K562 (cell line): ENCODE measurements around the gene CDC27. TPM values are rescaled to one million over a fixed set of nuclear protein-coding genes. Genes with fewer than 3 reads are reported as not detected.

Experiments used
- CREB3 ChIP-seq: fragments of 450-650 bp; conservative IDR thresholded peaks from 2 replicates; pipeline ENCODE4 v1.6.1; 2016; ENCODE audit warnings: missing genetic modification characterization, low read depth, mild to moderate bottlenecking, missing compliant biosample characterization, moderate library complexity
- DIDO1 ChIP-seq: fragments of 450-650 bp; IDR thresholded peaks from 2 replicates; pipeline ENCODE4 v1.6.1; 2016; ENCODE audit warnings: low read depth, missing biosample characterization, missing genetic modification characterization
- FOXJ3 ChIP-seq: sonication (generic); formaldehyde crosslinking; IDR thresholded peaks from 2 replicates; pipeline ENCODE4 v1.4.0; 2020; ENCODE audit warnings: mild to moderate bottlenecking, missing genetic modification reagents
- HNRNPUL1 ChIP-seq: fragments of 200-400 bp; formaldehyde crosslinking; IDR thresholded peaks from 2 replicates; pipeline ENCODE4 v1.6.1; 2017; ENCODE audit warnings: low read length
- MED1 ChIP-seq: sonication (generic); formaldehyde crosslinking; IDR thresholded peaks from 2 replicates; pipeline ENCODE4 v1.8.1; 2023; ENCODE audit warnings: missing genetic modification reagents, borderline replicate concordance
- MTA3 ChIP-seq: fragments of 450-650 bp; formaldehyde crosslinking; IDR thresholded peaks from 2 replicates; pipeline ENCODE4 v1.6.1; 2017; ENCODE audit warnings: mild to moderate bottlenecking, borderline replicate concordance
- RNF2 ChIP-seq: sonication (generic); IDR thresholded peaks from 2 replicates; pipeline ENCODE4 v1.6.1; 2016
- SMAD4 ChIP-seq: fragments of 250-450 bp; sonication (Bioruptor Pico); conservative IDR thresholded peaks from 2 replicates; pipeline ENCODE4 v1.8.0; 2021; ENCODE audit warnings: inconsistent platforms, mild to moderate bottlenecking, moderate library complexity
- SPI1 ChIP-seq: IDR thresholded peaks from 2 replicates; pipeline ENCODE4 v1.6.1; 2011; ENCODE audit warnings: low read depth, low read length, control low read depth, borderline replicate concordance
- ZNF436 ChIP-seq: fragments of 250-450, 450-650 bp; sonication (Bioruptor Pico); formaldehyde crosslinking; IDR thresholded peaks from 2 replicates; pipeline ENCODE4 v1.7.0; 2020; ENCODE audit warnings: mild to moderate bottlenecking
- polyA plus RNA-seq, 8 experiments: library from polyadenylated mRNA; depleted of rRNA in 4 of 8; stranded (reverse) in 5 of 8; unstranded in 3 of 8; fragments of >200 nt; fragmentation: Nextera tagmentation in 2 of 8; fragmentation: Illumina TruSeq in 1 of 8; extraction: Ambion mirVana in 2 of 8; extraction: Trizol in 1 of 8; gene quantifications; 2 replicates each; pipeline versions ENCODE4 v1.2.1 to v1.2.3, GENCODE V29; 2011 to 2014; ENCODE audit warnings: inconsistent platforms in 1 of 8, missing spikeins in 1 of 8
- total RNA-seq, 7 experiments: library from RNA; depleted of rRNA in 6 of 7; stranded (reverse); fragments of >200 nt in 6 of 7; fragmentation: Illumina TruSeq in 2 of 7; extraction: Trizol in 2 of 7; gene quantifications; 2 replicates each; pipeline versions ENCODE4 v1.2.1 to v1.2.3, GENCODE V29; 2011 to 2021; ENCODE audit warnings: low replicate concordance in 1 of 7
- TF ChIP-seq, protein P1 (sequence below), 3 experiments: fragments of 200-800 bp in 1 of 3; fragments of 250-450 bp in 1 of 3; fragments of 450-650 bp in 1 of 3; sonication (Bioruptor Pico) in 1 of 3; sonication (Bioruptor generic) in 1 of 3; formaldehyde crosslinking in 1 of 3; IDR thresholded peaks; 2 replicates each; pipeline versions ENCODE4 v1.6.1 to v1.8.0; 2016 to 2022; ENCODE audit warnings: mild to moderate bottlenecking in 2 of 3, missing genetic modification characterization in 2 of 3, missing compliant biosample characterization in 1 of 3, moderate library complexity in 1 of 3
- TF ChIP-seq, protein P2 (sequence below): fragments of 450-650 bp; IDR thresholded peaks from one replicate; pipeline ENCODE4 v1.6.1; 2018; ENCODE audit warnings: mild to moderate bottlenecking, moderate library complexity; ENCODE audit not compliant: partially characterized antibody
- TF ChIP-seq, protein P3 (sequence below): fragments of 250-450 bp; sonication (Bioruptor Pico); IDR thresholded peaks from 2 replicates; pipeline ENCODE4 v1.4.0; 2020

CDC27 gene
- total and polyA plus RNA-seq, 9 of the 15 experiments (the other 6 are each of a cell fraction or from before 2014, with no cell fraction given), result 28.6 to 155 (median 94.1) TPM

- TF ChIP-seq, protein P1, sequence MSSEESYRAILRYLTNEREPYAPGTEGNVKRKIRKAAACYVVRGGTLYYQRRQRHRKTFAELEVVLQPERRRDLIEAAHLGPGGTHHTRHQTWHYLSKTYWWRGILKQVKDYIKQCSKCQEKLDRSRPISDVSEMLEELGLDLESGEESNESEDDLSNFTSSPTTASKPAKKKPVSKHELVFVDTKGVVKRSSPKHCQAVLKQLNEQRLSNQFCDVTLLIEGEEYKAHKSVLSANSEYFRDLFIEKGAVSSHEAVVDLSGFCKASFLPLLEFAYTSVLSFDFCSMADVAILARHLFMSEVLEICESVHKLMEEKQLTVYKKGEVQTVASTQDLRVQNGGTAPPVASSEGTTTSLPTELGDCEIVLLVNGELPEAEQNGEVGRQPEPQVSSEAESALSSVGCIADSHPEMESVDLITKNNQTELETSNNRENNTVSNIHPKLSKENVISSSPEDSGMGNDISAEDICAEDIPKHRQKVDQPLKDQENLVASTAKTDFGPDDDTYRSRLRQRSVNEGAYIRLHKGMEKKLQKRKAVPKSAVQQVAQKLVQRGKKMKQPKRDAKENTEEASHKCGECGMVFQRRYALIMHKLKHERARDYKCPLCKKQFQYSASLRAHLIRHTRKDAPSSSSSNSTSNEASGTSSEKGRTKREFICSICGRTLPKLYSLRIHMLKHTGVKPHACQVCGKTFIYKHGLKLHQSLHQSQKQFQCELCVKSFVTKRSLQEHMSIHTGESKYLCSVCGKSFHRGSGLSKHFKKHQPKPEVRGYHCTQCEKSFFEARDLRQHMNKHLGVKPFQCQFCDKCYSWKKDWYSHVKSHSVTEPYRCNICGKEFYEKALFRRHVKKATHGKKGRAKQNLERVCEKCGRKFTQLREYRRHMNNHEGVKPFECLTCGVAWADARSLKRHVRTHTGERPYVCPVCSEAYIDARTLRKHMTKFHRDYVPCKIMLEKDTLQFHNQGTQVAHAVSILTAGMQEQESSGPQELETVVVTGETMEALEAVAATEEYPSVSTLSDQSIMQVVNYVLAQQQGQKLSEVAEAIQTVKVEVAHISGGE (CRISPR knock-in tag; IDR thresholded peaks at IDR 0.05), result no peak; a peak in 1 of 6 replicates
- TF ChIP-seq ZNF436 (CRISPR knock-in tag), result no peak
- peak; percentile 51; the same call in 1 of the 2 replicates for TF ChIP-seq SMAD4 (CRISPR knock-in tag)
- TF ChIP-seq MED1 (CRISPR knock-in tag), result no peak
- TF ChIP-seq FOXJ3 (CRISPR knock-in tag), result no peak
- TF ChIP-seq MTA3, result peak; percentile 46; the same call in 1 of the 2 replicates
- TF ChIP-seq CREB3 (tag), result 0 out of 2 replicates have a peak, but pooled peaks have one; percentile 45
- no peak; the same call in 1 of the 2 replicates for TF ChIP-seq SPI1
- TF ChIP-seq RNF2, result no peak
- TF ChIP-seq DIDO1 (tag), result no peak
- TF ChIP-seq, protein P2, sequence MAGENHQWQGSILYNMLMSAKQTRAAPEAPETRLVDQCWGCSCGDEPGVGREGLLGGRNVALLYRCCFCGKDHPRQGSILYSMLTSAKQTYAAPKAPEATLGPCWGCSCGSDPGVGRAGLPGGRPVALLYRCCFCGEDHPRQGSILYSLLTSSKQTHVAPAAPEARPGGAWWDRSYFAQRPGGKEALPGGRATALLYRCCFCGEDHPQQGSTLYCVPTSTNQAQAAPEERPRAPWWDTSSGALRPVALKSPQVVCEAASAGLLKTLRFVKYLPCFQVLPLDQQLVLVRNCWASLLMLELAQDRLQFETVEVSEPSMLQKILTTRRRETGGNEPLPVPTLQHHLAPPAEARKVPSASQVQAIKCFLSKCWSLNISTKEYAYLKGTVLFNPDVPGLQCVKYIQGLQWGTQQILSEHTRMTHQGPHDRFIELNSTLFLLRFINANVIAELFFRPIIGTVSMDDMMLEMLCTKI, result no peak
- TF ChIP-seq, protein P3, sequence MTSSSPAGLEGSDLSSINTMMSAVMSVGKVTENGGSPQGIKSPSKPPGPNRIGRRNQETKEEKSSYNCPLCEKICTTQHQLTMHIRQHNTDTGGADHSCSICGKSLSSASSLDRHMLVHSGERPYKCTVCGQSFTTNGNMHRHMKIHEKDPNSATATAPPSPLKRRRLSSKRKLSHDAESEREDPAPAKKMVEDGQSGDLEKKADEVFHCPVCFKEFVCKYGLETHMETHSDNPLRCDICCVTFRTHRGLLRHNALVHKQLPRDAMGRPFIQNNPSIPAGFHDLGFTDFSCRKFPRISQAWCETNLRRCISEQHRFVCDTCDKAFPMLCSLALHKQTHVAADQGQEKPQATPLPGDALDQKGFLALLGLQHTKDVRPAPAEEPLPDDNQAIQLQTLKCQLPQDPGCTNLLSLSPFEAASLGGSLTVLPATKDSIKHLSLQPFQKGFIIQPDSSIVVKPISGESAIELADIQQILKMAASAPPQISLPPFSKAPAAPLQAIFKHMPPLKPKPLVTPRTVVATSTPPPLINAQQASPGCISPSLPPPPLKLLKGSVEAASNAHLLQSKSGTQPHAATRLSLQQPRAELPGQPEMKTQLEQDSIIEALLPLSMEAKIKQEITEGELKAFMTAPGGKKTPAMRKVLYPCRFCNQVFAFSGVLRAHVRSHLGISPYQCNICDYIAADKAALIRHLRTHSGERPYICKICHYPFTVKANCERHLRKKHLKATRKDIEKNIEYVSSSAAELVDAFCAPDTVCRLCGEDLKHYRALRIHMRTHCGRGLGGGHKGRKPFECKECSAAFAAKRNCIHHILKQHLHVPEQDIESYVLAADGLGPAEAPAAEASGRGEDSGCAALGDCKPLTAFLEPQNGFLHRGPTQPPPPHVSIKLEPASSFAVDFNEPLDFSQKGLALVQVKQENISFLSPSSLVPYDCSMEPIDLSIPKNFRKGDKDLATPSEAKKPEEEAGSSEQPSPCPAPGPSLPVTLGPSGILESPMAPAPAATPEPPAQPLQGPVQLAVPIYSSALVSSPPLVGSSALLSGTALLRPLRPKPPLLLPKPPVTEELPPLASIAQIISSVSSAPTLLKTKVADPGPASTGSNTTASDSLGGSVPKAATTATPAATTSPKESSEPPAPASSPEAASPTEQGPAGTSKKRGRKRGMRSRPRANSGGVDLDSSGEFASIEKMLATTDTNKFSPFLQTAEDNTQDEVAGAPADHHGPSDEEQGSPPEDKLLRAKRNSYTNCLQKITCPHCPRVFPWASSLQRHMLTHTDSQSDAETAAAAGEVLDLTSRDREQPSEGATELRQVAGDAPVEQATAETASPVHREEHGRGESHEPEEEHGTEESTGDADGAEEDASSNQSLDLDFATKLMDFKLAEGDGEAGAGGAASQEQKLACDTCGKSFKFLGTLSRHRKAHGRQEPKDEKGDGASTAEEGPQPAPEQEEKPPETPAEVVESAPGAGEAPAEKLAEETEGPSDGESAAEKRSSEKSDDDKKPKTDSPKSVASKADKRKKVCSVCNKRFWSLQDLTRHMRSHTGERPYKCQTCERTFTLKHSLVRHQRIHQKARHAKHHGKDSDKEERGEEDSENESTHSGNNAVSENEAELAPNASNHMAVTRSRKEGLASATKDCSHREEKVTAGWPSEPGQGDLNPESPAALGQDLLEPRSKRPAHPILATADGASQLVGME, result no peak
- TF ChIP-seq HNRNPUL1, result no peak
Measured at GRCh38 chr17:47208744-47209488, 19.8 kb upstream of the CDC27 start, which contains the start of gene MYL4 (continued).
